ENCODE measurements around the gene ASIC3.
A peak's percentile ranks its signal among the peaks of the same experiment; 100 is the strongest.

Gene ASIC3

GRCh38 chr7:151091431-151091830 is 43.1 kb downstream of the ASIC3 start:
- H3K27ac ChIP-seq: no peak overlapping the region
- TF ChIP-seq ZFX (IDR thresholded peaks at IDR 0.05) (no peak), CTCF (conservative IDR thresholded peaks at IDR 0.05) (peak; percentile 88)

GRCh38 chr7:151091988-151092387 is 43.7 kb downstream of the ASIC3 start:
- no peak overlapping the region for H3K27ac ChIP-seq
- no peak for TF ChIP-seq ZFX (IDR thresholded peaks at IDR 0.05)
- TF ChIP-seq CTCF (conservative IDR thresholded peaks at IDR 0.05): no peak

- no peak for TF ChIP-seq CTCF (conservative IDR thresholded peaks at IDR 0.05)
- no peak for TF ChIP-seq ZFX (IDR thresholded peaks at IDR 0.05)
These were observed 45.4 kb downstream of the ASIC3 start for GRCh38 chr7:151093748-151094147.

GRCh38 chr7:151094675-151095074 is 46.3 kb downstream of the ASIC3 start:
- TF ChIP-seq CTCF (conservative IDR thresholded peaks at IDR 0.05) (no peak), ZFX (IDR thresholded peaks at IDR 0.05) (no peak)

More at GRCh38 chr7:151093748-151094147, 45.4 kb downstream of the ASIC3 start:
- no peak overlapping the region for H3K27ac ChIP-seq

GRCh38 chr7:151095123-151095797 is 46.9 kb downstream of the ASIC3 start:
- no peak overlapping the region for H3K27ac ChIP-seq
- TF ChIP-seq CTCF (conservative IDR thresholded peaks at IDR 0.05): no peak
- TF ChIP-seq ZFX (IDR thresholded peaks at IDR 0.05): no peak

More at GRCh38 chr7:151094675-151095074, 46.3 kb downstream of the ASIC3 start:
- H3K27ac ChIP-seq: no peak overlapping the region

- TF ChIP-seq CTCF (conservative IDR thresholded peaks at IDR 0.05): no peak
- no peak for TF ChIP-seq ZFX (IDR thresholded peaks at IDR 0.05)
- H3K27ac ChIP-seq: no peak overlapping the region
These were observed 47.6 kb downstream of the ASIC3 start for GRCh38 chr7:151095828-151096475.

GRCh38 chr7:151099486-151100211 is 51.3 kb downstream of the ASIC3 start:
- H3K27ac ChIP-seq: no peak overlapping the region
- TF ChIP-seq ZFX (IDR thresholded peaks at IDR 0.05): no peak
- TF ChIP-seq CTCF (conservative IDR thresholded peaks at IDR 0.05): no peak
